Mucosa of stomach (tissue), 1 donor: Measurements from ENCODE around the gene OSGEP.

Experiments
- H3K27me3 ChIP-seq: one replicate; pipeline ENCODE4 v1.7.0; 2013; ENCODE audit warnings: mild to moderate bottlenecking, low read length; ENCODE audit not compliant: control insufficient read depth, insufficient read depth
- H3K36me3 ChIP-seq: one replicate; pipeline ENCODE4 v1.7.0; 2013; ENCODE audit warnings: low read length; ENCODE audit not compliant: control insufficient read depth, insufficient read depth
- H3K4me1 ChIP-seq: one replicate; pipeline ENCODE4 v1.7.0; 2013; ENCODE audit warnings: mild to moderate bottlenecking, low read length; ENCODE audit not compliant: control insufficient read depth, insufficient read depth
- H3K4me3 ChIP-seq: one replicate; pipeline ENCODE4 v1.7.0; 2013; ENCODE audit warnings: low read length
- H3K9ac ChIP-seq: one replicate; pipeline ENCODE4 v1.7.0; 2013; ENCODE audit warnings: mild to moderate bottlenecking, low read length, moderate library complexity
- H3K9me3 ChIP-seq: one replicate; pipeline ENCODE4 v1.7.0; 2013; ENCODE audit warnings: mild to moderate bottlenecking, low read length, moderate library complexity; ENCODE audit not compliant: control insufficient read depth
- donor health status: Pancreatic carcinoma.

Gene OSGEP

GRCh38 chr14:20454516-20455354 is at the start of gene OSGEP, which contains the start of gene APEX1:
Gene OSGEP (minus strand): TSS chr14:20454812. CDS start chr14:20454683, 129 bp downstream.
Gene APEX1 (plus strand): TSS chr14:20455226. CDS start chr14:20455646, 420 bp downstream.
- peaks cover 10% of the 10 kb centered on the region for H3K4me1 ChIP-seq
- peaks cover 14% of the 10 kb centered on the region for H3K36me3 ChIP-seq
- H3K9ac ChIP-seq, result peak within 1 kb of the TSS; percentile 69
- no peaks in the 10 kb centered on the region for H3K27me3 ChIP-seq
- H3K4me3 ChIP-seq, result peak within 1 kb of the TSS; percentile 68
- no peaks in the 10 kb centered on the region for H3K9me3 ChIP-seq

- no peak overlapping the region for H3K4me3 ChIP-seq
- H3K9me3 ChIP-seq, result no peaks in the 10 kb centered on the region
- no peaks in the 10 kb centered on the region for H3K4me1 ChIP-seq
- no peak overlapping the region for H3K9ac ChIP-seq
- H3K36me3 ChIP-seq, result no peaks in the 10 kb centered on the region
- H3K27me3 ChIP-seq, result peaks cover 3% of the 10 kb centered on the region
These were observed 49.3 kb upstream of the OSGEP start for GRCh38 chr14:20503898-20504297.

DNA sequence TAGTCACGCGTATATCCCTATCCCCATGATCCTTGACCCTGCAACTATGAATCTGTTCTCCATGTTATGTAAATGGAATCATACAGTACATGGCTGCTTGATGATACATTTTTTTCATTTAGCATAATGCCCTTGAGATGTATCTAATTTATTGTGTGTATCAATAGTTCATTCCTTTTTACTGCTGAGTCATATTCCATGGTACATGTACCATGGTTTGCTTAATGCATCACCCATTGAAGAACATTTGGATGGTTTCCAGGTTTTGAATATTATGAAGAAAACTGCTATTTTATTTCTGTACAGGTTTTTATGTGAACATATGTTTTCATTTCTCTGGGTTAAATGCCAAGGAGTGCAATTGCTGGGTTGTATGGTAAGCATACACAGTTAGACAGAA is 46.7 kb upstream of the OSGEP start:
- Histone ChIP-seq H3K27me3 (peaks cover 3% of the 10 kb centered on the region), H3K4me1 (no peaks in the 10 kb centered on the region), H3K9me3 (no peaks in the 10 kb centered on the region), H3K4me3 (no peak overlapping the region), H3K36me3 (no peaks in the 10 kb centered on the region), H3K9ac (no peak overlapping the region)

DNA sequence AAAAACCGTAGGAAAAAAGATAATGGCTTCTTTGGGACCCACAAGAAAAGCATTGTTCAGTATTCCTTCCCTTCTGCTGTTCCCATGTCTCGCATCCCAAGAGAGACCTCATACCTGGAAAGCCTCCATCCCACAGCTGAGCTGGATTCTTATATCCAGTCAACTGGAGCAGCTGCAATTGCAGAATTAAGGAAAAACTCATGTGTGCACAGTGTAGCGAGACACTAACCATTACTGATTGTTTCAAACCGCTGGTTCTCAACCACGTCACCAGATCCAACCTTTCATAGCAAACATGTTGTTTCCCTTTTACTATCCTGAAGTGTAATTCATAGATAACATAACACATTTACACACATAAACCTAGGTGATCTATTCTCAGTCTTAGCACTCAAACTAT is 45.3 kb upstream of the OSGEP start:
- no peak overlapping the region for H3K4me3 ChIP-seq
- H3K36me3 ChIP-seq, result no peaks in the 10 kb centered on the region
- no peaks in the 10 kb centered on the region for H3K4me1 ChIP-seq
- peaks cover 3% of the 10 kb centered on the region for H3K27me3 ChIP-seq
- no peak overlapping the region for H3K9ac ChIP-seq
- no peaks in the 10 kb centered on the region for H3K9me3 ChIP-seq

DNA sequence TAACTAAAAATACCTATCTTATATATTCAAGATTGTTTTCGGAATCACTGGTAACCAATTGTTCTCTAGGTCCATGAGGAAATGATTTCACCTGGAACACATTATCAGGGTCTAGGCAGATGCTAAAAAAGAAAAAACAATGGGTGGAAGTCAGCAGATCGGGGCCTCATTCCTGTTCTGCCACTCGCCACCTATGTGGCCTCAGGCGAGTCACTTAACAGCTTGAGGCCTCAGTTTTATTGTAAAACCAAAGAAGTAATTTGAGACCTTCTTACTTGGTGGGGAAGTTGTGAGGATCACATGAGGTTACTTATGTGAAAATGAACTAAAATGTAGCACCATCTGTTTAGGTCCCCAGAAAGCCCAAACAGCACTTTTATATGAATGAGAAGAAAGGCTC is 44.5 kb upstream of the OSGEP start:
- no peak overlapping the region for H3K4me3 ChIP-seq
- H3K36me3 ChIP-seq, result no peaks in the 10 kb centered on the region
- no peak overlapping the region for H3K9ac ChIP-seq
- H3K27me3 ChIP-seq, result peaks cover 3% of the 10 kb centered on the region
- H3K4me1 ChIP-seq, result no peaks in the 10 kb centered on the region
- H3K9me3 ChIP-seq, result no peaks in the 10 kb centered on the region

DNA sequence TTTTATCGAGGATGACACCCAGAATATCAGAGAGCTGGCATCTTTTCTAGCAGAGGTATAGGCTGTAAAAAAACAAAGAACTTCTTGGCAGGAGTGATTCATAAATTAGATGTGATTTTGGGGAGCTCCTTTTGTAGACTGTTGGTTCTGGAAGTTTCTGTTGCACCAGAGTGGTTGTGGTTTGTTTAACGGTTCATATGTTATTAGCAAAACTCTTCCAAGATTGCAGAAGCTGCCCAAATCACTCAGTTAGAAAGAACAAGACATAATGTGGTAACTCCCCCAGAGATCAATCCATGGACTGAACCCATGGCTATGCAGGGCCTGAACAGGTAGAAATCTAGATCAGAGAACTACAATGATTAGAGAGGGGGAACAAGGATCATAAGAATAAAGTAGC is 44.0 kb upstream of the OSGEP start:
- no peak overlapping the region for H3K4me3 ChIP-seq
- H3K9ac ChIP-seq, result no peak overlapping the region
- H3K36me3 ChIP-seq, result no peaks in the 10 kb centered on the region
- no peaks in the 10 kb centered on the region for H3K9me3 ChIP-seq
- peaks cover 3% of the 10 kb centered on the region for H3K27me3 ChIP-seq
- no peaks in the 10 kb centered on the region for H3K4me1 ChIP-seq

DNA sequence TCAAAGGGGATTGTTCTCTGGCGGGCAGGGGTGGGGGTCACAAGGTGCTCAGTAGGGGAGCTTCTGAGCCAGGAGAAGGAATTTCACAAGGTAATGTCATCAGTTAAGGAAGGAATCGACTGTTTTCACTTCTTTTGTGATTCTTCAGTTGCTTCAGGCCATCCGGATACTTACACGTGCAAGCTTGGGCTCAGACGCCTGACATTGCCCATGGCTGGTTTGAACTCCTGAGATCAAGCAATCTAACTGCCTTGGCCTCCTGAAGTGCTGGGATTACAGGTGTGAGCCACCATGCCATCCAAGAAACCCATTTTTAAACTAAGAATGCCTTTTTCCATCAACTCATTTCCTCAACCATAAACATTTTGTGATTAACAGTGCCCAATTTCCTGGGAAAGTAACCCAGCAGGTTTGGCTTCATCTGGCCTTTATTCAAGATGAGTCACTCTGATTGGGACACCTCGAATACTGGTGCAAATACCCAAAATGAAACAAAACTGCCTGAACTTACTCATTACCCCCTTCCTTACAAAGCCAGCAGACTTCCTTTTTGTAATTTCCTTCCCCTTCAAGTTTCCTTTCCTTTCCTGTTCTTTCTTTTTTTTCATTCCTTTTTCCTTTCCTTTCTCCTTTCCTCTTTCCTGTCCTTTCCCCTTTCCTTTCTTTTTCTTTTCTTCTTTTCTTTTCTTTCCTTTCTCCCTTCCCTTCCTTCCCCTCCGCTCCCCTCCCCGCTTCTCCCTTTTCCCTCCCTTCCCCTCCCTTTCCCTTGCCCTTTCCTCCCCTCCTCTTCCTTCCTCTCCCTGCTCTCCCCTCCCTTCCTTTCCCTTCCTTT is 40.5 kb upstream of the OSGEP start:
- no peaks in the 10 kb centered on the region for H3K27me3 ChIP-seq
- no peaks in the 10 kb centered on the region for H3K4me1 ChIP-seq
- H3K9me3 ChIP-seq, result no peaks in the 10 kb centered on the region

GRCh38 chr14:20493634-20494033 is 39.0 kb upstream of the OSGEP start:
- Histone ChIP-seq H3K27me3 (no peaks in the 10 kb centered on the region), H3K9ac (no peak overlapping the region), H3K4me1 (no peaks in the 10 kb centered on the region), H3K36me3 (no peaks in the 10 kb centered on the region), H3K4me3 (no peak overlapping the region), H3K9me3 (no peaks in the 10 kb centered on the region)

More for the DNA sequence above, 40.5 kb upstream of the OSGEP start:
- Histone ChIP-seq H3K4me3 (no peak overlapping the region), H3K9ac (no peak overlapping the region), H3K36me3 (no peaks in the 10 kb centered on the region)

DNA sequence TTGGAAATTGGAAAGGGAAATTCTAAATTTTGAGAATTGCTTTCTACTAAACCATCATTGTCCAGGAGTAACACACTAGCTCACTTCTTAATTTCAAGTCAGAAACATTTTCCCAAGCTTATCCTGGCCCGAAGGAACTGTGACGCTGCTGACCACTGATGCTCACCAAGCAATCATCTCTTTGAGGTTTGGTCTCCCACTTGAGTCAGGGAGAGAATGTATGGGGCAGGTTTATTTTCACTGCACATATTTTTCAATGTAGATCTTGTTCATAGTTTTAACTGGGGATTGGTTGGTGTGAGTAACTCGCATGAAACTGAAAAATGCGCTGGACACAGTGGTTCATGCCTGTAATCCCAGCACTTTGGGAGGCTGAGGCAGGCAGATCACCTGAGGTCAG is 37.9 kb upstream of the OSGEP start:
- H3K9me3 ChIP-seq, result no peaks in the 10 kb centered on the region
- no peaks in the 10 kb centered on the region for H3K36me3 ChIP-seq
- H3K4me3 ChIP-seq, result no peak overlapping the region
- no peak overlapping the region for H3K9ac ChIP-seq
- no peaks in the 10 kb centered on the region for H3K4me1 ChIP-seq
- H3K27me3 ChIP-seq, result no peaks in the 10 kb centered on the region

GRCh38 chr14:20490563-20490962 is 36.0 kb upstream of the OSGEP start:
- Histone ChIP-seq H3K4me1 (peaks cover 4% of the 10 kb centered on the region), H3K36me3 (no peaks in the 10 kb centered on the region), H3K27me3 (no peaks in the 10 kb centered on the region), H3K4me3 (no peak overlapping the region), H3K9ac (no peak overlapping the region), H3K9me3 (no peaks in the 10 kb centered on the region)

GRCh38 chr14:20489093-20489994 is 34.7 kb upstream of the OSGEP start:
- Histone ChIP-seq H3K9me3 (no peaks in the 10 kb centered on the region), H3K4me1 (peaks cover 5% of the 10 kb centered on the region), H3K36me3 (no peaks in the 10 kb centered on the region), H3K27me3 (no peaks in the 10 kb centered on the region), H3K9ac (no peak overlapping the region), H3K4me3 (no peak overlapping the region)
